MM.1S (cell line): Measurements from ENCODE around the gene PGPEP1.

Experiments used
- DNase-seq: peaks from one replicate; pipeline ENCODE4 v3.0.0-alpha.2; 2015
- H2AFZ ChIP-seq: fragments of 300-600 bp; sonication (generic); 2 replicates; pipeline ENCODE4 v1.6.0; 2016; ENCODE audit warnings: antibody characterized with exemption, low read length
- H3F3A ChIP-seq: fragments of 300-600 bp; sonication (generic); 2 replicates; pipeline ENCODE4 v1.6.1; 2016; ENCODE audit warnings: mild to moderate bottlenecking, antibody characterized with exemption, low read length, moderate library complexity, mixed read lengths; ENCODE audit not compliant: insufficient read depth
- H3K27ac ChIP-seq: fragments of 300-600 bp; sonication (generic); 2 replicates; pipeline ENCODE4 v1.5.1; 2016; ENCODE audit warnings: mild to moderate bottlenecking, low read length
- H3K27me3 ChIP-seq: fragments of 300-600 bp; sonication (generic); replicated peaks from 2 replicates; pipeline ENCODE4 v1.6.0; 2016; ENCODE audit warnings: low read length; ENCODE audit not compliant: insufficient read depth
- H3K36me3 ChIP-seq: fragments of 300-600 bp; sonication (generic); replicated peaks from 2 replicates; pipeline ENCODE4 v1.6.1; 2016; ENCODE audit warnings: mild to moderate bottlenecking, low read length, mixed read lengths; ENCODE audit not compliant: insufficient read depth
- H3K4me1 ChIP-seq: fragments of 300-600 bp; sonication (generic); 2 replicates; pipeline ENCODE4 v1.6.1; 2016; ENCODE audit warnings: low read length, mixed read lengths
- H3K4me2 ChIP-seq: fragments of 300-600 bp; sonication (generic); 2 replicates; pipeline ENCODE4 v1.6.0; 2016; ENCODE audit warnings: low read depth, low read length
- H3K4me3 ChIP-seq: fragments of 300-600 bp; sonication (generic); 2 replicates; pipeline ENCODE4 v1.5.1; 2016; ENCODE audit warnings: low read length, mixed read lengths
- H3K79me2 ChIP-seq: fragments of 300-600 bp; sonication (generic); 2 replicates; pipeline ENCODE4 v1.6.1; 2016; ENCODE audit warnings: mixed run types, low read length, mixed read lengths
- H3K9ac ChIP-seq: fragments of 300-600 bp; sonication (generic); 2 replicates; pipeline ENCODE4 v1.6.1; 2016; ENCODE audit warnings: low read length, mixed read lengths
- H3K9me2 ChIP-seq: fragments of 300-600 bp; sonication (generic); replicated peaks from 2 replicates; pipeline ENCODE4 v1.6.1; 2016; ENCODE audit warnings: mild to moderate bottlenecking, low read length, mixed read lengths; ENCODE audit not compliant: insufficient read depth
- H3K9me3 ChIP-seq: fragments of 300-600 bp; sonication (generic); replicated peaks from 2 replicates; pipeline ENCODE4 v1.6.1; 2016; ENCODE audit warnings: mild to moderate bottlenecking, low read length, mixed read lengths; ENCODE audit not compliant: insufficient read depth
- H4K20me1 ChIP-seq: fragments of 300-600 bp; sonication (generic); 2 replicates; pipeline ENCODE4 v1.6.1; 2016; ENCODE audit warnings: mild to moderate bottlenecking, low read length, moderate library complexity, mixed read lengths; ENCODE audit not compliant: insufficient read depth
- EZH2 ChIP-seq: fragments of 300-600 bp; sonication (generic); optimal IDR thresholded peaks from 2 replicates; pipeline ENCODE3; 2017; ENCODE audit warnings: low read depth, mild to moderate bottlenecking, antibody characterized with exemption, low read length, mixed read lengths
- EZH2phosphoT487 ChIP-seq: fragments of 300-600 bp; sonication (generic); IDR thresholded peaks from 2 replicates; pipeline ENCODE4 v1.6.1; 2018; ENCODE audit warnings: antibody characterized with exemption, low read length
- TF ChIP-seq, protein P1 (sequence below): fragments of 300-600 bp; sonication (generic); IDR thresholded peaks from 2 replicates; pipeline ENCODE4 v1.5.1; 2016; ENCODE audit warnings: antibody characterized with exemption, low read length, mixed read lengths

PGPEP1 gene

DNA sequence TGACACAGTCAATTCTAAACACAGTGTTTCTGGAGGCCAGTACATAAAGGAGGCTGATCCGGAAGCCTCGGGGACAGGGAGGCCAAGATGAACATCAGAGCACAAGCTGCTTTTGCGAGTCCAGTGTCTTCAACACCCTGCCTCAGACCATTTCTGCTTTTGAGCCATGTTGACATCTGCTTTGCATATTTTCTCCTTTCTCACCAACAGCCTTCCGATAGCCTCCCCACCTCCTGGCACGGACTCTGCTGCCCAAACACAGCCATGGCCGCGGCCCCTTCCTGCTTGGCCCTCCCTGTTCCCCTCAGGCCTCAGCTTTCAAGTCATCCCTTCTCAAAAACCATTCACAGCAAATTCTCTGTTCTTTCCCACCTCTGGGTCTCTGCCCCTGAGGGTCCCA, 53.4 kb downstream of the PGPEP1 start:
- H3K9me3 ChIP-seq = no peaks in the 10 kb centered on the region
- no peaks in the 10 kb centered on the region for H3K36me3 ChIP-seq
- H3K9ac ChIP-seq = no peak overlapping the region
- H2AFZ ChIP-seq = no peak overlapping the region
- no peaks in the 10 kb centered on the region for H3K4me1 ChIP-seq
- H3K27me3 ChIP-seq = peaks cover 74% of the 10 kb centered on the region
- no peaks in the 10 kb centered on the region for H3K9me2 ChIP-seq
- no peak overlapping the region for H3K4me3 ChIP-seq
- no peak overlapping the region for H3K27ac ChIP-seq
- H4K20me1 ChIP-seq = no peaks in the 10 kb centered on the region
- no peaks in the 10 kb centered on the region for H3F3A ChIP-seq
- TF ChIP-seq, protein P1, sequence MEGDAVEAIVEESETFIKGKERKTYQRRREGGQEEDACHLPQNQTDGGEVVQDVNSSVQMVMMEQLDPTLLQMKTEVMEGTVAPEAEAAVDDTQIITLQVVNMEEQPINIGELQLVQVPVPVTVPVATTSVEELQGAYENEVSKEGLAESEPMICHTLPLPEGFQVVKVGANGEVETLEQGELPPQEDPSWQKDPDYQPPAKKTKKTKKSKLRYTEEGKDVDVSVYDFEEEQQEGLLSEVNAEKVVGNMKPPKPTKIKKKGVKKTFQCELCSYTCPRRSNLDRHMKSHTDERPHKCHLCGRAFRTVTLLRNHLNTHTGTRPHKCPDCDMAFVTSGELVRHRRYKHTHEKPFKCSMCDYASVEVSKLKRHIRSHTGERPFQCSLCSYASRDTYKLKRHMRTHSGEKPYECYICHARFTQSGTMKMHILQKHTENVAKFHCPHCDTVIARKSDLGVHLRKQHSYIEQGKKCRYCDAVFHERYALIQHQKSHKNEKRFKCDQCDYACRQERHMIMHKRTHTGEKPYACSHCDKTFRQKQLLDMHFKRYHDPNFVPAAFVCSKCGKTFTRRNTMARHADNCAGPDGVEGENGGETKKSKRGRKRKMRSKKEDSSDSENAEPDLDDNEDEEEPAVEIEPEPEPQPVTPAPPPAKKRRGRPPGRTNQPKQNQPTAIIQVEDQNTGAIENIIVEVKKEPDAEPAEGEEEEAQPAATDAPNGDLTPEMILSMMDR = no peak
- no peak for TF ChIP-seq EZH2phosphoT487
- TF ChIP-seq EZH2 = no peak
- no peak for DNase-seq
- H3K79me2 ChIP-seq = no peaks in the 10 kb centered on the region
- H3K4me2 ChIP-seq = no peak overlapping the region

DNA sequence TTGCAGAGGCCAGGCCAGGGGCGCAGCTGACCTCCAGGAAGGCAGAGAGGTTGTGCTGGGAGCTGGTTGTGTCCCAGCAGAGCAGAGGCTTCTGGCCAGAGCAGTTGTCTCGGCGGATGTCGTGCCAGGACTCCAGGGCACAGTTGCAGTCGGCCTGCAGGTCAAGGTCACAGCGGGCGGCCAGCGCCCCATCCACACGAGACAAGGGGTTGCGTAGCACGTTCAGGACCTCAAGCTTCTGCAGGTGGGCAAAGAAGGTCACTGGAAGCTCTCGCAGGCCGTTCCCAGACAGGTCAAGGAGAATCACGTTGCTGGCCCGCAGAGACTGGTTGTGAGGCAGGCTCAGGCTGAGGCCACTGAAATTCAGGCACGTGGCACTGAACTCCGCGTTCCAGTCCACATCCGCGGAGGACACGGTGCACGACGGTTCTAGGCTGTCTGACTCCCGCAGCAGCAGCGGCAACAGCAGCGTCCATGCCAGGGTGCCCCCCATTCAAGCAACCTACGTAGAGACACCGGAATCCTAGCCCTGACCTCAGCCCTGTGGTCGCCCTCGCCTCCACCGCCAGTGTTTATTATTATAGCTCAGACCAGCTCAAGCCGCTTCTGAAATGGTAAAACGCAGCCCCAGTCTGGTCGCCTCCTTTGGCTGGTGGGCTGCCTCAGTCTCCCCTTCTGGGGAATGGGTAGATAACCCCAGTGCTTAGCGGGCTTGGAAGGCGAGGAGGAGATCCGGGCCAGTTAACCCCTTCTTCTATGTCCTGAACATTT, 56.3 kb downstream of the PGPEP1 start:
- H3K4me2 ChIP-seq = no peak overlapping the region
- no peaks in the 10 kb centered on the region for H3K4me1 ChIP-seq
- H4K20me1 ChIP-seq = no peaks in the 10 kb centered on the region
- H3K4me3 ChIP-seq = no peak overlapping the region
- DNase-seq = no peak
- no peaks in the 10 kb centered on the region for H3K36me3 ChIP-seq
- H3K9ac ChIP-seq = no peak overlapping the region
- no peaks in the 10 kb centered on the region for H3K9me2 ChIP-seq
- TF ChIP-seq, protein P1 = no peak
- TF ChIP-seq EZH2phosphoT487 (no peak), EZH2 (no peak)
- no peak overlapping the region for H2AFZ ChIP-seq
- peaks cover 48% of the 10 kb centered on the region for H3K27me3 ChIP-seq
- H3F3A ChIP-seq = no peaks in the 10 kb centered on the region
- H3K27ac ChIP-seq = no peak overlapping the region
- H3K9me3 ChIP-seq = no peaks in the 10 kb centered on the region
- no peaks in the 10 kb centered on the region for H3K79me2 ChIP-seq

DNA sequence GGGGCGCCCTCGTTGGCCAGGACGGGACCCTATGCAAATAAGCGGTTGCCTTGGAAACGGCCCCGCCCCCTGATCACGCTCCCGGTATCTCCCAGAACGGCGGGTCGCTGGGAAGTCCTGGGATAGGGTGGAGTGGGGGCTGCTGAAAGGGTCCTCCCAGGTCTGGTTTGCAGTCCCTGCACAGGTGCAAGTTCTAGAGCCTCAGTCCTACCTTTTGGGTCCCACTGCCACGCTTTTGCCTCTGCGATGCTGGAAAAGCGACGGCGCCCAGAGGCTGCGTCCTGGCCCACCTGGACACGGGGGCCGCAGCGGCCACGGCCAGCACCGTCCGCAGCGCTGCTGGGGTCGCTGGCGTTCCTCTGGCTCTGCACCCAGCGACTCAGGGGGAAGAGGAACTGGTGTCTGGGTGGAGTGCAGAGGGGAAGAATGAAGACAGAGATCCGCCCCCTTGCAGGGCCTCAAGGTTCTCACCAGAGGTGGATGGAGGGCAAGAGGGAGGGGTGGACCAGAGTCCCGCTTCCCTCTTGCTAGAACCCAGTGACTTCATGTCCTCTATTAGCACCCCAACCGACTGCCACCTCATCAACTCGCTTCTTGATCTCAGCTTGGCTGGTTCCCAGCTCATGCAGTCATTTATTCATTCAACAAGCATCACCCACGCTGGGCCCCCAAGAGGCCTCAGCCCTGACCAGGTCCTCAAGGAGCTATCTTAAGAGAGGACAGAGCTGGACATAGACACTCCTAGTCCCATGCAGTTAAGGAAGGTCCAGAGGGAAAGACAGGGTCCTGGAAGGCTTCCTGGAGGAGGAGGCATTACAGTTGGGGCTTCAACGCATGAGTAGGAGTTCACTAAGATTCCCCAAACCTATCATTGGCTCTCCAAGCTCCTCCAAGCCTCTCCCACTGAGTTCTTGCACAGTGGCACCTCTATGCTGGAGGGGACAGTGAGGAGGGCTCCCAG, 57.1 kb downstream of the PGPEP1 start, which contains the start of gene LRRC25:
Gene LRRC25, minus strand, starts transcription at position 381 of the 961 bp plus-strand sequence. CDS start 659 bp downstream, outside the sequence.
- no peaks in the 10 kb centered on the region for H3K4me1 ChIP-seq
- H3K4me2 ChIP-seq = peak within 1 kb of the TSS; percentile 18; the same call in 1 of the 2 replicates
- no peaks in the 10 kb centered on the region for H3K9me3 ChIP-seq
- no peak for DNase-seq
- TF ChIP-seq EZH2phosphoT487 (no peak), EZH2 (no peak)
- TF ChIP-seq, protein P1 = no peak
- no peaks in the 10 kb centered on the region for H3K9me2 ChIP-seq
- no peak within 1 kb of the TSS for H3K4me3 ChIP-seq
- no peaks in the 10 kb centered on the region for H4K20me1 ChIP-seq
- H3K79me2 ChIP-seq = no peaks in the 10 kb centered on the region
- no peaks in the 10 kb centered on the region for H3F3A ChIP-seq
- H3K27ac ChIP-seq = no peak within 1 kb of the TSS
- H2AFZ ChIP-seq = no peak within 1 kb of the TSS
- peaks cover 42% of the 10 kb centered on the region for H3K27me3 ChIP-seq
- no peaks in the 10 kb centered on the region for H3K36me3 ChIP-seq
- H3K9ac ChIP-seq = no peak within 1 kb of the TSS
